Endothelial cell of umbilical vein (primary cell): Measurements from ENCODE around the gene PPP1R16B.

ENCODE experiments used
- CTCF ChIP-seq, 2 donors: IDR thresholded peaks; 1 replicate in 1 of 2; 2 replicates in 1 of 2; pipeline ENCODE4 v1.5.1; 2011; ENCODE audit warnings: low read length in 2 of 2, mild to moderate bottlenecking in 2 of 2, moderate library complexity in 2 of 2, control low read depth in 1 of 2, inconsistent platforms in 1 of 2, low read depth in 1 of 2; ENCODE audit not compliant: insufficient read depth in 1 of 2; ENCODE audit errors: extremely low read depth in 1 of 2
- EZH2 ChIP-seq: IDR thresholded peaks from 2 replicates; pipeline ENCODE4 v1.6.1; 2012; ENCODE audit warnings: borderline replicate concordance, low read depth, mild to moderate bottlenecking, moderate library complexity, low read length, inconsistent platforms; ENCODE audit not compliant: severe bottlenecking
- POLR2A ChIP-seq: IDR thresholded peaks from 2 replicates; pipeline ENCODE4 v1.6.1; 2012; ENCODE audit warnings: low read depth, mild to moderate bottlenecking, control low read depth, low read length
- POLR2AphosphoS5 ChIP-seq: IDR thresholded peaks from 2 replicates; pipeline ENCODE4 v1.6.1; 2012; ENCODE audit warnings: low read depth, mild to moderate bottlenecking, control low read depth, low read length, moderate library complexity; ENCODE audit not compliant: insufficient read depth

GRCh38 chr20:38799203-38799602 lies 6.3 kb upstream of the PPP1R16B start:
- TF ChIP-seq CTCF (IDR thresholded peaks at IDR 0.05; ENCODE audit: extremely low read depth in 1 of 2, insufficient read depth in 1 of 2, low read depth in 1 of 2, low read length in 2 of 2) (no peak), EZH2 (no peak), POLR2A (no peak), POLR2AphosphoS5 (no peak)
